OCI-LY7 (cell line): Measurements from ENCODE around the gene APEX2. TPM values are rescaled to one million over a fixed set of nuclear protein-coding genes. Genes with fewer than 3 reads are reported as not detected.

Experiments
- BruUV-seq: library from RNA; stranded (reverse); fragments of 400-500 nt; replicated peaks from 2 replicates; lab custom pipeline; 2021; lab: Mats Ljungman, UMichigan
- CTCF ChIA-PET: fragments of 300-600 bp; sonication (Branson Sonifier 250); formaldehyde crosslinking; loops from one replicate; lab custom pipeline; 2022; ENCODE audit warnings: antibody characterized with exemption; ENCODE audit not compliant: unreplicated experiment; lab: Charles Lee
- POLR2A ChIA-PET: fragments of 300-600 bp; sonication (Branson Sonifier 250); formaldehyde crosslinking; loops from one replicate; lab custom pipeline; 2022; ENCODE audit warnings: antibody characterized with exemption; lab: Charles Lee
- DNase-seq: peaks from one replicate; pipeline ENCODE4 v3.0.0-alpha.2; 2015; ENCODE audit warnings: low spot score
- H2AFZ ChIP-seq: fragments of 200-600 bp; sonication (generic), shearing (Covaris generic); 2 replicates; pipeline ENCODE4 v1.6.1; 2014; ENCODE audit warnings: mild to moderate bottlenecking, antibody characterized with exemption, low read length, moderate library complexity
- H3K27ac ChIP-seq: fragments of 200-600 bp; sonication (generic); 2 replicates; pipeline ENCODE4 v1.5.1; 2014; ENCODE audit warnings: mixed run types, low read depth, mild to moderate bottlenecking, moderate library complexity, low read length, inconsistent platforms; ENCODE audit not compliant: poor library complexity, severe bottlenecking
- H3K36me3 ChIP-seq: fragments of 200-600 bp; sonication (generic); 2 replicates; pipeline ENCODE4 v1.6.1; 2014; ENCODE audit warnings: mild to moderate bottlenecking, antibody characterized with exemption, low read length, moderate library complexity, mixed read lengths; ENCODE audit not compliant: insufficient read depth
- H3K4me1 ChIP-seq: fragments of 200-600 bp; sonication (generic); 2 replicates; pipeline ENCODE4 v1.5.1; 2014; ENCODE audit warnings: mild to moderate bottlenecking, low read length; ENCODE audit not compliant: insufficient read depth, poor library complexity, severe bottlenecking
- H3K4me2 ChIP-seq: fragments of 200-600 bp; sonication (generic); 2 replicates; pipeline ENCODE4 v1.6.1; 2014; ENCODE audit warnings: mild to moderate bottlenecking, low read length
- H3K4me3 ChIP-seq: fragments of 200-600 bp; sonication (generic); 2 replicates; pipeline ENCODE4 v1.5.1; 2014; ENCODE audit warnings: mild to moderate bottlenecking, low read depth, low read length; ENCODE audit not compliant: poor library complexity, severe bottlenecking
- H3K79me2 ChIP-seq: fragments of 200-600 bp; sonication (generic); 2 replicates; pipeline ENCODE4 v1.6.1; 2016; ENCODE audit warnings: low read depth, mild to moderate bottlenecking, low read length, moderate library complexity, mixed read lengths; ENCODE audit not compliant: insufficient read depth
- H3K9me2 ChIP-seq: fragments of 200-600 bp; sonication (generic); 2 replicates; pipeline ENCODE4 v1.6.1; 2016; ENCODE audit warnings: mild to moderate bottlenecking, low read length, mixed read lengths; ENCODE audit not compliant: insufficient read depth
- H3K9me3 ChIP-seq: fragments of 200-600 bp; sonication (generic); 2 replicates; pipeline ENCODE4 v1.6.1; 2014; ENCODE audit warnings: mild to moderate bottlenecking, mixed run types, low read length, mixed read lengths
- H4K20me1 ChIP-seq: fragments of 200-600 bp; sonication (generic); 2 replicates; pipeline ENCODE4 v1.6.1; 2014; ENCODE audit warnings: mild to moderate bottlenecking, antibody characterized with exemption, low read length, moderate library complexity, mixed read lengths; ENCODE audit not compliant: insufficient read depth
- EZH2phosphoT487 ChIP-seq: fragments of 200-600 bp; sonication (generic); IDR thresholded peaks from 2 replicates; pipeline ENCODE4 v1.6.1; 2018; ENCODE audit warnings: low read depth, borderline replicate concordance, mild to moderate bottlenecking, mixed run types, antibody characterized with exemption, low read length, moderate library complexity, mixed read lengths
- intact Hi-C: fragments of 100-400 bp; cut with micrococcal nuclease; formaldehyde crosslinking; loops from one replicate; pipeline ENCODE4 v1.10.0; 2022; ENCODE audit not compliant: unreplicated experiment
- total RNA-seq, 2 experiments: library from RNA; depleted of rRNA in 1 of 2; stranded (reverse); fragments of >200 nt in 1 of 2; shearing (Covaris generic) in 1 of 2; gene quantifications; 2 replicates each; pipeline ENCODE4 v1.2.3, GENCODE V29; 2014 to 2022
- TF ChIP-seq, protein P1 (sequence below): fragments of 200-600 bp; sonication (generic); conservative IDR thresholded peaks from 2 replicates; pipeline ENCODE4 v1.5.1; 2014; ENCODE audit warnings: mild to moderate bottlenecking, antibody characterized with exemption, low read length, moderate library complexity, mixed read lengths

APEX2 gene
- total RNA-seq, 2 experiments from 2014 or later = 14.2 to 32.9 TPM

DNA sequence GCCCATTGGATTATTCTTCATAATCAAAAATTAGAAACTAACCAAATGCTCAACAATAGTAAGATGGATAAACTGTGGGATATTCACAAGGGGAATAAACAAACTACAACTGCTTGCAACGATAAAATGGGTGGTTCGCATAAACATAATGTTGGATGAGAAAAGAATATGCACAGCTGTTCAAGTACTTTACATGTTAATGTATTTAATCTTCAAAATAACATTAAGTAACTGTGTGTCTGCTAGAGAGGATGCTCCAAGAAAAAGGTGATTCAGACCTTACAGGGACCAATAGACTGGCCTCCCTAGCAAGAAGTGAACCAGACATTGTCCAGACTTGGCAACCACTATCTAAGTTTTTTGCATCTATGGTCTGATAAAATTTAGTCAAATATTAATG is 8.5 kb upstream of the APEX2 start:
- Histone ChIP-seq H3K79me2 (no peaks in the 10 kb centered on the region), H3K4me2 (no peak overlapping the region), H4K20me1 (no peaks in the 10 kb centered on the region), H3K36me3 (no peaks in the 10 kb centered on the region), H3K27ac (no peak overlapping the region), H3K4me3 (no peak overlapping the region), H3K9me2 (no peaks in the 10 kb centered on the region), H3K9me3 (no peaks in the 10 kb centered on the region), H2AFZ (no peak overlapping the region), H3K4me1 (no peaks in the 10 kb centered on the region)
- no TSS peak for BruUV-seq
- no peak for DNase-seq
- intact Hi-C loops = no loop called here
- ChIA-PET CTCF (no interaction called here), POLR2A (no interaction called here)
- no peak for TF ChIP-seq EZH2phosphoT487
- TF ChIP-seq, protein P1, sequence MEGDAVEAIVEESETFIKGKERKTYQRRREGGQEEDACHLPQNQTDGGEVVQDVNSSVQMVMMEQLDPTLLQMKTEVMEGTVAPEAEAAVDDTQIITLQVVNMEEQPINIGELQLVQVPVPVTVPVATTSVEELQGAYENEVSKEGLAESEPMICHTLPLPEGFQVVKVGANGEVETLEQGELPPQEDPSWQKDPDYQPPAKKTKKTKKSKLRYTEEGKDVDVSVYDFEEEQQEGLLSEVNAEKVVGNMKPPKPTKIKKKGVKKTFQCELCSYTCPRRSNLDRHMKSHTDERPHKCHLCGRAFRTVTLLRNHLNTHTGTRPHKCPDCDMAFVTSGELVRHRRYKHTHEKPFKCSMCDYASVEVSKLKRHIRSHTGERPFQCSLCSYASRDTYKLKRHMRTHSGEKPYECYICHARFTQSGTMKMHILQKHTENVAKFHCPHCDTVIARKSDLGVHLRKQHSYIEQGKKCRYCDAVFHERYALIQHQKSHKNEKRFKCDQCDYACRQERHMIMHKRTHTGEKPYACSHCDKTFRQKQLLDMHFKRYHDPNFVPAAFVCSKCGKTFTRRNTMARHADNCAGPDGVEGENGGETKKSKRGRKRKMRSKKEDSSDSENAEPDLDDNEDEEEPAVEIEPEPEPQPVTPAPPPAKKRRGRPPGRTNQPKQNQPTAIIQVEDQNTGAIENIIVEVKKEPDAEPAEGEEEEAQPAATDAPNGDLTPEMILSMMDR = no peak

DNA sequence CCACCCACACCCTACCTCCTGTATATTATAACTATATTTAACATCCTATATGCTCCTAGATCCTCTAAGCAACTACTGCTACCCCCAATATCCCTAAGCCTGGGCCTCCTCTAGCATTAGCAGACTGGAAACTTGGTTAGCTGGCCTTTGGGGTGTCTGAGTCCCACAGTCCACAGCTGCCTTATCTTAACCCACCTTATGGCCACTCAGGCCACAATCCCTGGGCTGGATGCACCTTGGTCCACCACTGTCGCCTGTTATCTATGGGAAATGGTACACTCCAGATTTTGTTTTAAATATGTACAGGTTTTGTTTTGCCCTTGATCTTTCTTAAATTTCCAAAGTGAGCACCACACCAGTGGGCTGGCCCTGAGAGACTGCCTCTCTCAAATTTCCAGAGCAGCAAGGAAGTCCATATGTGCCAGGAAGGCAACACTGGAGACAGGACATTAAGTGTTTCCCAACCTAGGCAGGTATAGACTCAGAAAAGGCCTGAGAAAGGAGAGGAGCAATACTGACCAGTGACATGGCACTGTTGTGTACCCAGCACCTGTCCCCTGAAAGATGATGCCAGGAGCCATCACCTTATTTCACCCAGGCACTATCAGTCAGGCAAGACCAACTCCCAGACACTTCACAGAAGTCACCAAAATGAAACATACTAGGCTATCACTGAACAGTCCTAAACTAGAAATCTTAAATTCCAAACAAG is 7.1 kb upstream of the APEX2 start:
- Histone ChIP-seq H3K4me1 (no peaks in the 10 kb centered on the region), H2AFZ (no peak overlapping the region), H3K4me2 (no peak overlapping the region), H3K4me3 (no peak overlapping the region), H3K9me3 (no peaks in the 10 kb centered on the region), H3K79me2 (no peaks in the 10 kb centered on the region), H3K36me3 (no peaks in the 10 kb centered on the region), H3K9me2 (no peaks in the 10 kb centered on the region), H3K27ac (no peak overlapping the region), H4K20me1 (no peaks in the 10 kb centered on the region)
- TF ChIP-seq EZH2phosphoT487 = no peak
- TF ChIP-seq, protein P1 = no peak
- POLR2A ChIA-PET = no interaction called here
- intact Hi-C loops = no loop called here
- DNase-seq = no peak
- CTCF ChIA-PET = no interaction called here
- no TSS peak for BruUV-seq

DNA sequence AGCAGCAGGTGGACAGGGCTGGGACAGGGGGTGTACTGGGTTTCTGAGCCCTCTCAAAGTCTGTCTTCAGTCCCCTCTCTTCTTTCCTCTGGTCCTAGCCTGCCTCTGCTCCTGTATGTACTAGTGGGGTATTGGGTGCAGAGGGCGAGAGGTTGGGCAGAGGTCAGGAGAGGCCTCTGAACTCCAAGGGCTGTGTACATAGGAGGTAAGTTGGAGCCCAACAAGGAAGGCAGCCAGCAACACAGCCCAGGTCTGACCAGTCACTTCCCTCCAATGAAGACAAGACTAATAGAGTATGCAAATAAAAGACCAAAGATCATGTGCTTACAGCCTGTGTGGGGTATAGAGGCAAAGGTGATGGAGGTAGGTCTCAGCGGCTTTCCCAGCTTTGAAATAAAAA is 6.1 kb upstream of the APEX2 start, which contains the start of gene PFKFB1:
PFKFB1 (minus strand) TSS at position 90 of the 400 bp plus-strand sequence. CDS start 181 bp downstream, outside the sequence.
- H4K20me1 ChIP-seq = no peaks in the 10 kb centered on the region
- no peak within 1 kb of the TSS for H2AFZ ChIP-seq
- TF ChIP-seq, protein P1 = no peak
- no peak for TF ChIP-seq EZH2phosphoT487
- no peak within 1 kb of the TSS for H3K4me3 ChIP-seq
- no peak within 1 kb of the TSS for H3K4me2 ChIP-seq
- no peaks in the 10 kb centered on the region for H3K36me3 ChIP-seq
- CTCF ChIA-PET = no interaction called here
- no peaks in the 10 kb centered on the region for H3K79me2 ChIP-seq
- peaks cover under 1% of the 10 kb centered on the region for H3K4me1 ChIP-seq
- no peaks in the 10 kb centered on the region for H3K9me2 ChIP-seq
- POLR2A ChIA-PET = no interaction called here
- no peak for DNase-seq
- H3K27ac ChIP-seq = no peak within 1 kb of the TSS
- BruUV-seq = no TSS peak
- intact Hi-C loops = no loop called here
- H3K9me3 ChIP-seq = no peaks in the 10 kb centered on the region
